ENCODE measurements around the gene GANAB. TPM values are rescaled to one million over a fixed set of nuclear protein-coding genes. Genes with fewer than 3 reads are reported as not detected.

Gene GANAB
- total RNA-seq, 4 donors from 2014 or later, result 131 to 146 (median 140) TPM

GRCh38 chr11:62579252-62579651, 67.2 kb downstream of the GANAB start:
- peaks cover 0 to 54% (median 0%) of the 10 kb centered on the region in 3 donors for H3K36me3 ChIP-seq
- TF ChIP-seq CTCF (IDR thresholded peaks at IDR 0.05) (no peak), POLR2A (IDR thresholded peaks at IDR 0.05) (no peak)
- no peak overlapping the region for H3K27ac ChIP-seq

GRCh38 chr11:62578541-62578940, 67.9 kb downstream of the GANAB start:
- Histone ChIP-seq H3K4me1 (peaks cover 0 to 16% (median 2%) of the 10 kb centered on the region in 4 donors), H3K36me3 (peaks cover 0 to 49% (median 0%) of the 10 kb centered on the region in 3 donors), H3K27me3 (no peaks in the 10 kb centered on the region), H3K4me3 (no peak overlapping the region), H3K27ac (no peak overlapping the region), H3K9me3 (no peaks in the 10 kb centered on the region)
- TF ChIP-seq CTCF (IDR thresholded peaks at IDR 0.05) (no peak), POLR2A (IDR thresholded peaks at IDR 0.05) (no peak)
- peak in 1 of 3 donors; percentile 37 for DNase-seq

More at GRCh38 chr11:62579252-62579651, 67.2 kb downstream of the GANAB start:
- H3K27me3 ChIP-seq, result no peaks in the 10 kb centered on the region
- H3K9me3 ChIP-seq, result no peaks in the 10 kb centered on the region
- DNase-seq, result no peak
- H3K4me1 ChIP-seq, result peaks cover 0 to 16% (median 2%) of the 10 kb centered on the region in 4 donors
- H3K4me3 ChIP-seq, result no peak overlapping the region

DNA sequence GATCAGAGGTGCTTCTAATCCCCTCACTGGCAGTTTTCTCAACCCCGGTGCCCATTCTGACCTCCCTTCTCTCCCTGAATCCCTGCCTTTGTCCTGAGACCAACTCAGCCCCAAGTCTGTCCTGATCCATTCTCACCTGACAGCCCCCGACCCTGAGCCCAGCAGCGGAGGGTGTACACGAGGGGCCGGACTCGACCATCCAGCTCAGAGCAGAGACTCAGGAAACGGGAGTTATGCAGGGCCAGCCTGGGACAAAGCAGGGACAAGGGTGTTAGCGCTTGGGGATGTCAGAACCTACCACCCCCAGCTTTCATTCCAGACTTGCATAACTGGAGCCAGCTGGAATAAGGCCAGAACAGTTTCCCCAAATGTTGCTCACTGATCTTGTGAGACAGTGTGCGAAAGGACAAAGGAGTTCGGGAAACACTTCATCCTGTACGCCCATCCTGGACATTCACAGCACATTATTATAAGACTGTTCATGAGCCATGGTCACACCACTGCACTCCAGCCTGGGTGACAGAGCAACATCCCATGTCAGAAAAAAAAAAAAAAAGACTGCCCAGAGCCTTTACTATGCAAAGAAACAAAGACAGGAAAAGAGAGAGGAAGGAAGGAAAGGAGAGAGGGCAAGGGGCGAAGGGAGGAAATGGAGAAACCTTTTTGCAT, 69.2 kb downstream of the GANAB start:
- Histone ChIP-seq H3K36me3 (peaks cover 0 to 47% (median 0%) of the 10 kb centered on the region in 3 donors), H3K9me3 (no peaks in the 10 kb centered on the region), H3K27me3 (no peaks in the 10 kb centered on the region), H3K4me1 (peaks cover 0 to 22% (median 3%) of the 10 kb centered on the region in 4 donors), H3K27ac (peak overlapping the region in 2 of 4 donors; percentile 47 to 62), H3K4me3 (no peak overlapping the region)
- TF ChIP-seq POLR2A (IDR thresholded peaks at IDR 0.05) (no peak), CTCF (IDR thresholded peaks at IDR 0.05) (no peak)
- peak in 1 of 3 donors; percentile 43 for DNase-seq

DNA sequence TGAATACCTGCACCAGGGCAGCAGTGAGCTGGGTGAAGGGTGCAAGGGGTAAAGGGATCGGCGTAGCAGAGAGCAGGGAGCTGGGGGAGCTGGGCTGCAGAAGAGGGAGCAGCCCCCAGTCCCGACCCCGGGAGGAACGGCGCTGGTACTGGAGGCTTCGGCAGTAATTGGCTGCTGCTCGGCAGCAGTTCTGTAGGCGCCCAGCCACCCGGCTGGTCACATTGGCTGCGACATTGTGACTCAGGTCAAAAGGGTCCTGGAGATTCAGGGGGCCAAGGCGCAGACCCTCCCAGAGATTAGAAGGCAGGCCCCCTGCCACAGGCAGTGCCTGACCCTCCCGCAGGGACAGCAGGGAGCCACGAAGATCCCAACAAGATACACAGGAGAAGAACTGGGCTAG, 70.6 kb downstream of the GANAB start:
- H3K27ac ChIP-seq, result no peak overlapping the region
- peaks cover 0 to 46% (median 0%) of the 10 kb centered on the region in 3 donors for H3K36me3 ChIP-seq
- peak overlapping the region in 1 of 4 donors; percentile 83 for H3K4me3 ChIP-seq
- no peak for TF ChIP-seq POLR2A (IDR thresholded peaks at IDR 0.05)
- TF ChIP-seq CTCF (IDR thresholded peaks at IDR 0.05), result no peak
- H3K9me3 ChIP-seq, result no peaks in the 10 kb centered on the region
- H3K4me1 ChIP-seq, result peaks cover 0 to 27% (median 3%) of the 10 kb centered on the region in 4 donors
- peak in 1 of 3 donors; percentile 40 for DNase-seq
- no peaks in the 10 kb centered on the region for H3K27me3 ChIP-seq

DNA sequence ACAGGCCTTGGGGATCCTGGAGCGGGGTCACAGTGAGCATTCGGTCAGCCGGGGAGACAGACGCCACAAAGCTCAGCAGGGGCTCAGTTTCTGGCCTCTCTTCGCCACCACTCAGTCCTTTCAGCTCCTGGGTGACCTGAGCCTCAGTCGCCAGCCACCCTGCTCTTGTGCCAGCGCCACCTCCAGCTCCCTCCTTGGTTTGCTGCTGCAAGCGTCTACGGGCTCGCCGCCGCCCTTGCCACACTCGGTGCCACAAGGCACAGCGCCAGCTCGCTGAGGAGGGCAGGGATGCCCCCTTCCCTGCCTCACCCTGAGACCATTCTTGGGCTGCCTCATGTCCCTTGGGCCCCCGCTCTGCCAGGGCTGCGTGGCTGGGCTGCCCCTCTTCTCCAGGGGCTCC, 71.3 kb downstream of the GANAB start:
- TF ChIP-seq POLR2A (IDR thresholded peaks at IDR 0.05) (no peak), CTCF (IDR thresholded peaks at IDR 0.05) (no peak)
- peaks cover 0 to 48% (median 0%) of the 10 kb centered on the region in 3 donors for H3K36me3 ChIP-seq
- no peaks in the 10 kb centered on the region for H3K27me3 ChIP-seq
- DNase-seq, result peak in 2 of 3 donors; percentile 61 to 69
- H3K4me3 ChIP-seq, result peak overlapping the region; percentile 61 to 83 (median 68)
- no peaks in the 10 kb centered on the region for H3K9me3 ChIP-seq
- H3K4me1 ChIP-seq, result peaks cover 0 to 27% (median 3%) of the 10 kb centered on the region in 4 donors
- peak overlapping the region in 3 of 4 donors; percentile 81 to 93 (median 89) for H3K27ac ChIP-seq

Small RNA genes lying within 50 kb of the gene (small RNA-seq; reads per million reads assigned to genes)
- gene AP001458.1 (0 reads per million in 2 donors), gene SNORA57 (0 reads per million in 2 donors)

Other genes with a start within 250 kb of the GANAB start
- not detected for gene SCGB1A1, start 227.6 kb downstream of the GANAB start, total RNA-seq
- gene AHNAK, start 99.8 kb downstream of the GANAB start, total RNA-seq, result 1,000 to 10,000 TPM in 1 of 4 donors, 100 to 1,000 TPM in 3; 571 to 1,016 (median 697) TPM
- gene EEF1G, start 72.7 kb downstream of the GANAB start, total RNA-seq, result 1,000 to 10,000 TPM in 1 of 4 donors, 100 to 1,000 TPM in 3; 781 to 1,253 (median 958) TPM
- 10 to 100 TPM in 3 of 4 donors, 1 to 10 TPM in 1; 5.0 to 29.4 (median 17.5) TPM for gene TUT1, start 55.1 kb downstream of the GANAB start, total RNA-seq
- 10 to 100 TPM; 47.9 to 74.7 (median 58.9) TPM for gene MTA2, start 44.7 kb downstream of the GANAB start, total RNA-seq
- gene EML3, start 33.8 kb downstream of the GANAB start, total RNA-seq, result 100 to 1,000 TPM in 1 of 4 donors, 10 to 100 TPM in 3; 41.3 to 128 (median 59.8) TPM
- gene ROM1, start 33.4 kb downstream of the GANAB start, total RNA-seq, result 1 to 10 TPM in 3 of 4 donors, not detected in 1; 1.9 to 3.9 (median 1.9) TPM
- gene B3GAT3, start 24.6 kb downstream of the GANAB start, total RNA-seq, result 10 to 100 TPM; 26.6 to 88.3 (median 38.0) TPM
- gene INTS5, start 6.7 kb upstream of the GANAB start, total RNA-seq, result 10 to 100 TPM; 14.9 to 21.3 (median 19.5) TPM
- gene C11orf98, start 18.6 kb upstream of the GANAB start, total RNA-seq, result 10 to 100 TPM; 29.2 to 97.4 (median 41.1) TPM
- 10 to 100 TPM in 1 of 4 donors, 1 to 10 TPM in 2, not detected in 1; 9.1 to 13.5 (median 9.2) TPM for gene CSKMT, start 18.7 kb upstream of the GANAB start, total RNA-seq
- 10 to 100 TPM; 11.1 to 23.9 (median 12.7) TPM for gene UQCC3, start 25.1 kb upstream of the GANAB start, total RNA-seq
- gene LBHD1, start 25.7 kb upstream of the GANAB start, total RNA-seq, result 10 to 100 TPM in 3 of 4 donors, 1 to 10 TPM in 1; 6.6 to 25.6 (median 11.9) TPM
- 100 to 1,000 TPM in 2 of 4 donors, 10 to 100 TPM in 2; 91.1 to 169 (median 100) TPM for gene UBXN1, start 32.5 kb upstream of the GANAB start, total RNA-seq
- gene LRRN4CL, start 42.9 kb upstream of the GANAB start, total RNA-seq, result 10 to 100 TPM in 1 of 4 donors, 1 to 10 TPM in 3; 5.4 to 11.6 (median 8.8) TPM
- 10 to 100 TPM; 51.5 to 71.2 (median 61.3) TPM for gene BSCL2, start 60.8 kb upstream of the GANAB start, total RNA-seq
- gene GNG3, start 61.1 kb upstream of the GANAB start, total RNA-seq, result not detected
- 10 to 100 TPM; 38.7 to 68.8 (median 50.3) TPM for gene HNRNPUL2, start 80.8 kb upstream of the GANAB start, total RNA-seq
- 10 to 100 TPM; 16.5 to 30.5 (median 22.9) TPM for gene TTC9C, start 81.9 kb upstream of the GANAB start, total RNA-seq
- 10 to 100 TPM in 2 of 4 donors, 1 to 10 TPM in 2; 5.0 to 22.0 (median 9.2) TPM for gene ZBTB3, start 107.5 kb upstream of the GANAB start, total RNA-seq
- 10 to 100 TPM; 12.4 to 33.8 (median 23.5) TPM for gene POLR2G, start 115.0 kb upstream of the GANAB start, total RNA-seq
- 10 to 100 TPM; 15.6 to 29.6 (median 17.8) TPM for gene TAF6L, start 124.8 kb upstream of the GANAB start, total RNA-seq
- gene TMEM179B, start 140.8 kb upstream of the GANAB start, total RNA-seq, result 100 to 1,000 TPM in 1 of 4 donors, 10 to 100 TPM in 3; 28.9 to 112 (median 83.6) TPM
- 10 to 100 TPM; 13.8 to 34.5 (median 19.8) TPM for gene TMEM223, start 145.4 kb upstream of the GANAB start, total RNA-seq
- 100 to 1,000 TPM in 2 of 4 donors, 10 to 100 TPM in 2; 45.2 to 120 (median 102) TPM for gene NXF1, start 158.8 kb upstream of the GANAB start, total RNA-seq
- 10 to 100 TPM; 27.1 to 56.1 (median 38.4) TPM for gene STX5, start 185.4 kb upstream of the GANAB start, total RNA-seq
- not detected for gene TEX54, start 186.2 kb upstream of the GANAB start, total RNA-seq
- gene WDR74, start 193.0 kb upstream of the GANAB start, total RNA-seq, result 10 to 100 TPM; 17.7 to 78.4 (median 28.6) TPM
- gene SLC3A2, start 234.3 kb upstream of the GANAB start, total RNA-seq, result 100 to 1,000 TPM in 3 of 4 donors, 10 to 100 TPM in 1; 64.4 to 253 (median 207) TPM